ENCODE measurements around the gene DTD1. TPM values are rescaled to one million over a fixed set of nuclear protein-coding genes. Genes with fewer than 3 reads are reported as not detected.
A peak's percentile ranks its signal among the peaks of the same experiment; 100 is the strongest.

The DTD1 gene
- total and polyA plus RNA-seq, 2 of the 13 experiments (the other 11 are each of a cell fraction or from before 2014, with no cell fraction given), result 41.2 to 79.3 TPM

DNA sequence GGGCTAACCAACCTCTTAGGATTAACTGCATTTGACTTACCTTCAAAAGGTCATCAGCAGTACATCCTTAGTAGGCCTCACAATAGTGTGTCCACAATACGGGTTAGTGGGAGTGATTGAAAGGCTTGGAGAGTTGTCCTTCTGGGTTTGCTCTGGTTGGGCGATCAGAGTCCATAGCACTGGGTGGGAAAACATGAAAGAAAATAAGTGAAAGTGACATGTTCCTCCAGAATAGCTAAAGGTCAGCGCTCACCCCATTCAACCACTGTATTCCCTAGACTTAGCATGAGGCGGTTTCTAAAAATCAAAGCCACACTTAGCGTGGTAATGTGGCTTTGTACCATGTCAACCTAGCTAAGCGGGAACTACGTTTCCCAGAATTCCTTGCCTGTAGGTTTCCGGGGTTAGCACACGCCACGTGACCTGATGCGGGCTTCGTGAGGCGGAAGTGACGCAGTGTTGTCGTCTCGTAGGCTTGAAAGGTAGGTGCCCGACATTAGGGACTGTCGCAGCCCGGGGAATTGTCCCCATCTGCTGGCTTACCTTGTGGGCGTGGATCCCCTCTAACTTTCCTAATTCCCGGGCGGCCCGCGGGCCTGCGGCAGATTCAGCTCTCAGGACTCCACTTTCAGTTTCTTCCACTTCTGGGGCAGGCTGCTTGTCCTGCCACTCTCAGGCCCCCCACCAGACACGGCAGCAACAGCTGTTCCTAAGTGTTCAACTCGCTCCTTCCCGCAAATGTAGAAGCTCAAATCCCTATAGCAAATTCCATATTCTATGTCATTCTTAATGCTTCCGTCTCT is 206.0 kb downstream of the DTD1 start (continued):
- TF ChIP-seq ZBTB38 (CRISPR knock-in tag; IDR thresholded peaks at IDR 0.05) (0 out of 2 replicates have a peak, but pooled peaks have one; percentile 39), EEA1 (CRISPR knock-in tag; IDR thresholded peaks at IDR 0.05; ENCODE audit: borderline replicate concordance) (0 out of 2 replicates have a peak, but pooled peaks have one; percentile 8), CREM (IDR thresholded peaks at IDR 0.05) (peak; percentile 100), CREM (CRISPR knock-in tag; IDR thresholded peaks at IDR 0.05) (peak; percentile 78; the same call in 1 of the 2 replicates), HES4 (CRISPR knock-in tag; IDR thresholded peaks at IDR 0.05; ENCODE audit: borderline replicate concordance) (no peak), RFXAP (CRISPR knock-in tag; IDR thresholded peaks at IDR 0.05; ENCODE audit: borderline replicate concordance) (peak; percentile 78), ZNF501 (CRISPR knock-in tag; IDR thresholded peaks at IDR 0.05) (peak; percentile 91), ZFAT (CRISPR knock-in tag; conservative IDR thresholded peaks at IDR 0.05) (peak; percentile 92), ZFP90 (CRISPR knock-in tag; IDR thresholded peaks at IDR 0.05; ENCODE audit: borderline replicate concordance) (peak; percentile 95), ZNF607 (CRISPR knock-in tag; IDR thresholded peaks at IDR 0.05; ENCODE audit: borderline replicate concordance) (peak; percentile 59; the same call in 1 of the 2 replicates), IRF9 (CRISPR knock-in tag; IDR thresholded peaks at IDR 0.05; ENCODE audit: borderline replicate concordance) (peak; percentile 86), ZIK1 (CRISPR knock-in tag; IDR thresholded peaks at IDR 0.05; ENCODE audit: borderline replicate concordance, low read depth) (no peak), ZFP82 (CRISPR knock-in tag; IDR thresholded peaks at IDR 0.05; ENCODE audit: borderline replicate concordance) (no peak), FUBP1 (CRISPR knock-in tag; IDR thresholded peaks at IDR 0.05; ENCODE audit: borderline replicate concordance) (no peak), RAD51 (IDR thresholded peaks at IDR 0.05; ENCODE audit: borderline replicate concordance) (peak; percentile 93), YEATS2 (CRISPR knock-in tag; IDR thresholded peaks at IDR 0.05; ENCODE audit: borderline replicate concordance) (peak; percentile 90; the same call in 1 of the 2 replicates), ZNF292 (CRISPR knock-in tag; IDR thresholded peaks at IDR 0.05; ENCODE audit: borderline replicate concordance, low read depth) (0 out of 2 replicates have a peak, but pooled peaks have one; percentile 24), NCOA1 (CRISPR knock-in tag; IDR thresholded peaks at IDR 0.05) (no peak), ADNP (CRISPR knock-in tag; IDR thresholded peaks at IDR 0.05) (no peak)
- TF ChIP-seq, protein P1, sequence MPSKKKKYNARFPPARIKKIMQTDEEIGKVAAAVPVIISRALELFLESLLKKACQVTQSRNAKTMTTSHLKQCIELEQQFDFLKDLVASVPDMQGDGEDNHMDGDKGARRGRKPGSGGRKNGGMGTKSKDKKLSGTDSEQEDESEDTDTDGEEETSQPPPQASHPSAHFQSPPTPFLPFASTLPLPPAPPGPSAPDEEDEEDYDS (CRISPR knock-in tag; IDR thresholded peaks at IDR 0.05), result peak; percentile 77; the same call in 1 of the 2 replicates
- TF ChIP-seq, protein P2, sequence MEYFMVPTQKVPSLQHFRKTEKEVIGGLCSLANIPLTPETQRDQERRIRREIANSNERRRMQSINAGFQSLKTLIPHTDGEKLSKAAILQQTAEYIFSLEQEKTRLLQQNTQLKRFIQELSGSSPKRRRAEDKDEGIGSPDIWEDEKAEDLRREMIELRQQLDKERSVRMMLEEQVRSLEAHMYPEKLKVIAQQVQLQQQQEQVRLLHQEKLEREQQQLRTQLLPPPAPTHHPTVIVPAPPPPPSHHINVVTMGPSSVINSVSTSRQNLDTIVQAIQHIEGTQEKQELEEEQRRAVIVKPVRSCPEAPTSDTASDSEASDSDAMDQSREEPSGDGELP (IDR thresholded peaks at IDR 0.05; ENCODE audit: borderline replicate concordance, low read depth), result peak; percentile 62; the same call in 1 of the 2 replicates
- TF ChIP-seq, protein P3, sequence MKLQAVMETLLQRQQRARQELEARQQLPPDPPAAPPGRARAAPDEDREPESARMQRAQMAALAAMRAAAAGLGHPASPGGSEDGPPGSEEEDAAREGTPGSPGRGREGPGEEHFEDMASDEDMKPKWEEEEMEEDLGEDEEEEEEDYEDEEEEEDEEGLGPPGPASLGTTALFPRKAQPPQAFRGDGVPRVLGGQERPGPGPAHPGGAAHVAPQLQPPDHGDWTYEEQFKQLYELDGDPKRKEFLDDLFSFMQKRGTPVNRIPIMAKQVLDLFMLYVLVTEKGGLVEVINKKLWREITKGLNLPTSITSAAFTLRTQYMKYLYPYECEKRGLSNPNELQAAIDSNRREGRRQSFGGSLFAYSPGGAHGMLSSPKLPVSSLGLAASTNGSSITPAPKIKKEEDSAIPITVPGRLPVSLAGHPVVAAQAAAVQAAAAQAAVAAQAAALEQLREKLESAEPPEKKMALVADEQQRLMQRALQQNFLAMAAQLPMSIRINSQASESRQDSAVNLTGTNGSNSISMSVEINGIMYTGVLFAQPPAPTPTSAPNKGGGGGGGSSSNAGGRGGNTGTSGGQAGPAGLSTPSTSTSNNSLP (IDR thresholded peaks at IDR 0.05; ENCODE audit: low read depth, low read length), result no peak
